GM19238 (cell line): ENCODE data around the gene TAL1.
A peak's percentile ranks its signal among the peaks of the same experiment; 100 is the strongest.
"Not testable (repeated sequence)": the region's sequence is repeated elsewhere in the genome, so short reads cannot be mapped to it uniquely, and the experiment has no call there.

Experiments
- DNase-seq: peaks from one replicate; pipeline ENCODE4 v3.0.0; 2011; ENCODE audit warnings: low spot score; ENCODE audit not compliant: insufficient read length

The TAL1 gene

DNA sequence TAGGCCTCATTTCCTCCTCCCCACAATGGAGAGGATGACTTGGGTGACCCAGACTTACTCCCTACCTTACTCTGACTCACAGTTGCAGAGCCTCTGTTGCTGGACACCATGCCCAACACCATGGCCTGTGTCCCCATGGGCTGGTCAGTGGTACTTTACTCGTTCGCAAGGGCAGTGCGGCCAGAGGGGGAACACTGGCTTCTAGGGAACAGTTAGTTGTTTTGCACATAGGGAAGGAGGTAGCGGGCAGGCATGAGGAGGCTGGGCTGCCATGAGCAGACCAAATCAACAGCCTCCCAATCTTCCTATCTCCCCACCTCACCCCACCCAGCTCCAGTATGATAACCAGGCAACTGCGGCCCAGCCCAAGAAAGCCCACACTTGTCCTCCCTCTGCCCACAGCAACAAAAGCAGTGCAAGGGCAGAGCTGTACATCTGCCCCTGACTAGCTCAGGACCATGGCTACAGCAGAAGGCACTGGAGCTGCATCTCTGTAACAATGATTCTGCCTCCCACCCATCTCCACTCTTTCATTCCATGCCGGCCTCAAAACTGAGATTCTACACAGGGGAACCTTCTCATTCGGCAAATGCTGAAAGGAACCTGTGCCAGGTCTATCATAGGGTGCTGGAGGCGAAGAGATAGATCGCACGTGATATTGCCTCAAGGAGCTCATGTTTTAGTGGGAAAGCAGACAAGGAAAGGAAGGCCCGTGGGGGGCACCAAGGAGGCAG lies 18.6 kb downstream of the TAL1 start:
- no peak for DNase-seq

DNA sequence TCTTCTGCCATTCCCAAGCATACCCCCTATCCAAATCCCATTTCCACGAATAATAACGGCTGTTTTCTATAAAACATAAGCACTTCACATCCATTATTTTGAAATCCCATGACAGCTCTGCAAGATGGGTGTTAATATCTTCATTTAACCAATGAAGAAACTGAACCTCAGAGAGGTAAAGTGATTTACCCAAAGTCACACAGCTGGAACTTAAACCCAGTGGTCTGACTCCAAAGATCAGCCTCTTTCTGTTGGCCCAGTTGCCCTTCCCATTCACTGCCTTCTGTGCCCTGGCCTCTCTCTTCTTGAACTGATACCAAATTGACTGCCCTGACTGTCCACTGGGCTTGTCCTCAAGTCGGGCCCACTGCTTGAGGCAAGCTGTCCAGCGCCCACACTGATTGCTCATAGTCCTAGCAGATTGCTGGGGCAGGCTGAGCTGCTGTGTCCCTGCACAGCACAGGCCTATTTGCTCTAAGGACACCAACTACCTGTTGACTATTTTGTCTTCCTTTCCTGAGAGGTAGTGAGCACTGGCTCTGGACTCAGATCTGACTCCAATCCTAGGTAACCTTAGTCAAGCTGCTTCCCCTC lies 19.3 kb downstream of the TAL1 start:
- DNase-seq = no peak

DNA sequence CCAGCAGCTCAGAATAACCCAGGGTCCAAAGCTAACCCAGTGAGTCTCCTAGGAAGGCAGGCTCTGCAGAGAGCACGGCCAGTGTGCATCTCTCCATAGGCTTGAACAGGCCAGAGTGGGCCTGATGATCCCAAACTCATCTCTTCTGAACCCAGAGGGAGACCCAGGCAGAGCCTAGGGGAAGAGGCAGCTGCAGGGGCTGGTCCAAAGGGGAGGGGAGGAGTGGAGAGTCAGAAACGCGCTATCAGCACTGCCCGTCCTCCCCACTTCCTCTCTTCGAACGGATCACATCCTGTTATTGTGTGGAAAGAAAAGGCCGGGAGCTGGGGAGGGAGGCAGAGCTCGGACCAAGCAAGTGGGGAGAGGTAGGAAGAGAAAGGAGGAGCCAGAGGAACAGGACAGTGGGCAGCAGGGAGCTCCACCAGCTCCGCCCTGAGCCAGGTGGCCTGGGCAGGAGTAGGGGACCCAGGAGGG lies 20.2 kb downstream of the TAL1 start:
- no peak for DNase-seq

DNA sequence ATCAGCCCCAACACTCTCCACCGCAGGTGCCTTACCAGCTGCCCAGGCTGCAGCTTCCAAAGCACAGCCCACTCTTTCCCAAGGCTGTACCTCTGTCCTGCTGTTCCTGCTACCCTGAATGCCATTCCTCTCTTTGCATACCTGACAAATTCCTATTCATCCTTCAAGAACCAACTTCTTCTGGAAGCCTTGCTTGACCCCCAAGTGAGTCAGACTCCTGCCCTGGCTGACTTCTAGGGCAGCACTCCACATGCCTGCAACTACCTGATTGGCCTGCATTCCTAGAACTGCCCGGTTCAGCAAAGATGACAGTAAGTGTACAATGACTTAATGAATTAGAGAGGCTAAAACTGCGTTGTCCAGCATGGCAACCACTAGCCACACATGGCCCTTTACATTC lies 21.4 kb downstream of the TAL1 start:
- no peak for DNase-seq

DNA sequence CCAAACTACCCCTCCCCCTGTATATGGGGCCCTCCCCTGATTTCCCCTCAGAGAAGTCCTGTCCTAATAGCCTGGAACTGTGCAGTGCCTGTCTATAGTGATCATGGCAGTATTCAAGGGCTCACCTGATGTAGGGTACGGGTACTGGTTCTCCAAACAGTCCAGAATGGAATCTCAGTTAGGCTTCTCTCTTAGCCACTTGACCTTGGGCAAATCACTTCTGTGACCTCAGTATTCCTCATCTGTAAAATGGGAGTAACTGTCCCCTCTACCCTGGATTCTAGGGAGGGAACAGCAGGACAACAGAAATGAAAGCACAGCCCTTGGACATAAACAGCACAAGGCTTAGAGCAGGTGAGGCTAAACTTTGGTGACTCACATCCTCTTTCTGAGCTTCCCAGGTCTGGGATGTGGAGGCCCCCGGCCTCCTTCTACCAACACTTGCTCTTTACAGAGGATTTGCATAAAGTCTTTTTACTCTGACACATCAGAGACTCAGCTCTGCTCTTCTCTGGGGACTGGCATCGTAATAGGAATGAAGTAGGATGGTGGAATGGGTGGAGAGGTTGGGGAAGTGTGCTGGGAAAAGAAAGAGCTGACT lies 22.2 kb downstream of the TAL1 start:
- no peak for DNase-seq

DNA sequence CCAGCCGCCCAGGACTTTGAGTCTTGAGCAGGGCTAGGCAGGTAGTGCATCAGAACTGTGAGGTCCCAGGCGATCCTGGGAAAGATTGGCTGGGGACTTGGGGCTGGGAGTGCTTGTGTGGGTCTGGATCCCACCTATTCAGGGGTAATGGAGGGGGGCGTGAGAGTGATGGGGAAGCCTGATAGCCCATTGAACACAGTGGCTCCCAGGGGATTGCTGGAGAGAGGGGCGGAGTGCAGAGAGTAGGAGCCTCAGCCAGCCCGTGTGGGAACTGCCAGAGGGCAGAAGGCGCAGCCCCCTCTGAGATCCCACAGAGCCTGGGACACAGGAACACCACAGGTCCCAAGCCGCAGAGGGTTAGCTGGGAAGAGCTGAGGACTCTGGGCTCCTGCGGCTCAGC lies 22.9 kb downstream of the TAL1 start:
- DNase-seq = no peak

DNA sequence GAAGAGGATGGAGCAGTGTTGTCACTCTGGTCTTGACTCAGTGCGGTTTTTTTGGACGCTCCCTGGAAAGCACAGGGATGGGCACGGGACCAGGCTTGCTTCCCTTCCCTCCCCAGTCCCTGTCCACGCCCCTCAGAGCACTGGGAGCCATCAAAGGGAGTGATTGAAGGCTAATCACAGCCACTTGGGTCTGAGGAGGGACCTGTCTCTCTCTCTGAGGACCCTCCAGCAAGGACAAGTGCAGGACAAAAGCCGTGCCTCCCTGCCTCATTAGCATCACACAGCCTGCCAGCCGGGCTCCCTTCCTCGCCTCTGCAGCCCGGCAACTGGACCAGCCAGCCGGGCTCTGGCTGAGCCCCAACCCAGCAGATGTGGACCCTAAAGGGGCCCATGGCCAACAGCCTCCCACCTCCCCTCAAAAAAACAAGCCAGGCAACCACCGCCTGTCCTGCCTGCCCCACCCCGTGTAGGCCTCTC lies 23.6 kb downstream of the TAL1 start:
- DNase-seq = no peak

DNA sequence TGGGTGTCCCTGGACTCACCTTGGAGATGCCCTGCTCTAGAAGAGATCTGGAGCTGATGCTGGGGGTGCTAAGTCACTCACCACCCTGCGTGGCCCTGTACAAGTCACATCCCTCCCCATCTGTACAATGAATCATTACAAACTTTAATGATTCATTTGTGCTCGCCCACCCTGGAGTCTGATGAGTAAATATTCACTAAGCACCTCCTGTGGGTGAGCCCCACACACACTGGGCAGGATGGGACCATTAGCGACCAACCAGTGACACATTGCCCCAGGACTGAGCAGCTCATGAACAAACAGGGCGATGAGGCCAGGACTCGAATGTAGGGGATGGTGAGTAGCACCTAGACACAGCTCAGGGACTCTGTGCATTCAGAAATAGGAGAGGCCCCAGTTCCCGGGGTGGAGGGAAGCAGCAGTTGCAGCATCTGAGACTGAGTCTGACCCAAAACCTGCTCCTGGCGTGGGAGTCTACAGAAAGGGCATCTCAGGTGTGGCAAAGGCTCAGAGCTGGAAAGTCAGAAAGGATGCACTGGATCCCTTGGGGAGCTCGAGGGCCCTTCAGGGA lies 24.1 kb downstream of the TAL1 start:
- no peak for DNase-seq

DNA sequence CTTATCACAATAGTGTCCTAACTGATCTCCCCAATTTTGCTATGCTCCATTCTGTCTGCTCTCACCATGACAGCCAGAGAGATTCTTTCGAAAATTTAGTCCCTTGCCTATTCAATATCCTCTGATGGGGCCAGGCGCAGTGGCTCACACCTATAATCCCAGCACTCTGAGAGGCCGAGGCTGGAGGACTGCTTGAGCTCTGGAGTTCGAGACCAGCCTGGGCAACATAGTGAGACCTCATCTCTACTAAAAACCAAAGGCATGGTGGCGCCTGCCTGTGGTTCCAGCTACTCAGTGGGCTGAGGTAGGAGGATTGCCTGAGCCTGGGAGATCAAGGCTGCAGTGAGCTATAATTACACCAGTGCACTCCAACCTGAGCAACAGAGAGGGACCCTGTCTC lies 26.1 kb downstream of the TAL1 start:
- no peak for DNase-seq

DNA sequence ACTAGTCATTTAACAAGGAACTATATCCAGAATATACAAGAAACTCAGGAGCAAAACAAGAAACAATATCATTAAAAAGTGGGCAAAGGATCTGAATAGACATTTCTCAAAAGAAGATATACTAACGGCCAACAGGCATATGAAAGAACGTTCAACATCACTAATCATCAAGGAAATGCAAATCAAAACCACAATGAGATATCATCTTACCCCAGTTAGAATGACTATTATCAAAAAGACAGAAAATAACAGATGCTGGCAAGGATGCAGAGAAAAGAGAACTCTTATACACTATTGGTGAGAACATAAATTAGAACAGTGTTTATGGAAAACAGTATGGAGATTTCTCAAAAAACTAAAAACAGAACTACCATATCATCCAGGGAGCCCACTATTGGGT lies 28.5 kb downstream of the TAL1 start:
- DNase-seq = not testable (repeated sequence)

DNA sequence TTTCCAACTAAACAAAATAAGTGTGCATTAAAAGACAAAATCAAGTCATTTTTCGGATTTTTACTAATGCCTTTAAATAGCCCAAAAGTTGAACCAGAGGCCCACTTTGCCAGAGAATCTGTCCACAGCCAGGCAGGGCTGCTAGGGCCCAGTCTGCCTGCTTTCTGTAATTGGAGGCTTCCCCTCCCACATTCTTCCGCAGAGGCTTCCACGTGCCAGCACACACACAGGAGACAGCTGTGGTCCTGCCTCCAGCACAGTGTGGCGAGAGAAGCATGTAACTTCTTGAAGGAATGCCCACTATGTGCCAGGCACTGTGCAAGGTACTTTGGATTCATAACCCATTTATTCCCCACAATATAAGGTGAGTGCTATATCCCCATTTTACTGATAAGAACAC lies 30.8 kb downstream of the TAL1 start:
- DNase-seq = no peak

DNA sequence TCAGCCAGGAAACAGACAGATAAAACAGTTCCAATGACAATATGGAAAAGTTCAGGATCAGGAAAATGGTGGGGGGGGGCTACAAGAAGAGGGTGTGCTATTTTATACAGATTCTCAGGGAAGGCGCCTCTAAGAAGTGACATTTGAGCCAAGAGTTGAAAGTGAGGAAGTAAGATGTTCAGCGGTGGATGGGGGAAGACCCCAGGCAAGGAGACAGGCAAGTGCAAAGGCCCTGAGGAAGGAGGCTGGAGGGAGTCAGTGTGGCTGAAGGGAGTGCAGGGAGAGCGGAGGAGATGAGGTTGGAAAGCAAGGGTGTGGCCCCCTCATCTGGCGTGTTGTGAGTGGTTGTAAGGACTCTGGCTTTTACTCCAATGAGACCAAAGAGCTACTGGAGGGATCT lies 33.8 kb downstream of the TAL1 start:
- DNase-seq = no peak

DNA sequence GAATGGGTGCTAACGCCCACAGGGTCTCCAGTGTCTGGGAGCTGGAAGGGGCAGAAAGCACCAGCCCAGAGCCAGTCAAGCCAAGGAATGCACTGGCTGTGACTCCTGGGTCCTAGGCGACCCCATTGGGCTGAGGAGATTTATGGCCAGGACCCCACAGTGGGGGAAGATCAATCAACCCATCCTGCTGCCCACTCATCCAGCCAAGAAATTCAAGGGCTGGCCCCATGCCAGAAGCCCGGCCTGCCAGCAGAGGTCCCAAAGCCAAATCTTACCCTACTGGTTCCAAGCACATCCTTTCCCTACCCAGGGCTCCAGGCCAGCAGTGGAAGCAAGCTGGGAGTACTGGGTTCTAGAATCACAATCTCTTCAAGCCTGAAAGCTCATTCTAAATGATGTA lies 35.4 kb downstream of the TAL1 start:
- DNase-seq = no peak

DNA sequence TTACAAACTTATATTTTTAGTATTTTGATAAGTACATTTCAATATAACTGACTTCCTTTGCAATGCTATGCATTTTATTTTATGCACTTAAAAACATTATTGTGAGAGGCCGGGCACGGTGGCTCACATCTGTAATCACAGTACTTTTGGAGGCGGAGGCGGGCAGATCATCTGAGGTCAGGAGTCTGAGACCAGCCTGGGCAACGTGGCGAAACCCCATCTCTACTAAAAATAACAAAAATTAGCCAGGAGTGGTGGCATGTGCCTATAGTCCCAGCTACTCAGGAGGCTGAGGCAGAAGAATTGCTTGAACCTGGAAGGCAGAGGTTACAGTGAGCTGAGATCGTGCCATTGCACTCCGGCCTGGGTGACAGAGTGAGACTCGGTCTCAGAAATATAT lies 36.0 kb downstream of the TAL1 start:
- not testable (repeated sequence) for DNase-seq

DNA sequence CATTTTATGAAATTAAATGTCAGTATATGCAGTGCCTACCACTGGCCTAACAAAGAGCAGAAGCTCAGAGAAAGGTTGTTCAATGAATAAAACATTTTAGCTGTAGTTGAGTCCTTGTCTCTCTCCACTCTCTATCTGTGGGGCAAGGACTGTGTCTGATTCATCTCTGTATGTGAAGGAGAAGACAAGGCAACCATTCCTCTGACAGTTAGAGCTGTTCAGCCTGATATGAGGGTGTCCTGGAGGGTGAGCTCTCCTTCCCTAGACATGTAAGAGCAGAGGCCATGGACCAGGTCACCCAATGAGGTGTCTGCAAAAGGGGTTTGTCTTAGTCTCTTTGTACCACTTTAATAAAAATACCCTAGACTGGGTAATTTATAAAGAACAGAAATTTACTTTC lies 37.7 kb downstream of the TAL1 start:
- DNase-seq = no peak

DNA sequence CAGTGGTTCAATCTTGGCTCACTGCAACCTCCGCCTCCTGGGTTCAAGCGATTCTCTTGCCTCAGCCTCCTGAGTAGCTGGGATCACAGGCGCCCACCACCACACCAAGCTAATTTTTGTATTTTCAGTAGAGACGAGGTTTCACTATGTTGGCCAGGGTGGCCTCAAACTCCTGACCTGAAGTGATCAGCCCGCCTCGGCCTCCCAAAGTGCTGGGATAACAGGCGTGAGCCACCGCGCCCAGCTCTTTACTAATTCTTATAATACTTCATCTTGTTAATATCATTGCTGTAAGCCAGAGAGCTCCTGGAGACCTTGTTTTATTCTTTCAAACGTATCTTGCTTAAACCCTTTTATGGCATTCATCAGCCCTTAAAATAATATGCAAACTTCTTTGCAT lies 38.5 kb downstream of the TAL1 start:
- DNase-seq = not testable (repeated sequence)

DNA sequence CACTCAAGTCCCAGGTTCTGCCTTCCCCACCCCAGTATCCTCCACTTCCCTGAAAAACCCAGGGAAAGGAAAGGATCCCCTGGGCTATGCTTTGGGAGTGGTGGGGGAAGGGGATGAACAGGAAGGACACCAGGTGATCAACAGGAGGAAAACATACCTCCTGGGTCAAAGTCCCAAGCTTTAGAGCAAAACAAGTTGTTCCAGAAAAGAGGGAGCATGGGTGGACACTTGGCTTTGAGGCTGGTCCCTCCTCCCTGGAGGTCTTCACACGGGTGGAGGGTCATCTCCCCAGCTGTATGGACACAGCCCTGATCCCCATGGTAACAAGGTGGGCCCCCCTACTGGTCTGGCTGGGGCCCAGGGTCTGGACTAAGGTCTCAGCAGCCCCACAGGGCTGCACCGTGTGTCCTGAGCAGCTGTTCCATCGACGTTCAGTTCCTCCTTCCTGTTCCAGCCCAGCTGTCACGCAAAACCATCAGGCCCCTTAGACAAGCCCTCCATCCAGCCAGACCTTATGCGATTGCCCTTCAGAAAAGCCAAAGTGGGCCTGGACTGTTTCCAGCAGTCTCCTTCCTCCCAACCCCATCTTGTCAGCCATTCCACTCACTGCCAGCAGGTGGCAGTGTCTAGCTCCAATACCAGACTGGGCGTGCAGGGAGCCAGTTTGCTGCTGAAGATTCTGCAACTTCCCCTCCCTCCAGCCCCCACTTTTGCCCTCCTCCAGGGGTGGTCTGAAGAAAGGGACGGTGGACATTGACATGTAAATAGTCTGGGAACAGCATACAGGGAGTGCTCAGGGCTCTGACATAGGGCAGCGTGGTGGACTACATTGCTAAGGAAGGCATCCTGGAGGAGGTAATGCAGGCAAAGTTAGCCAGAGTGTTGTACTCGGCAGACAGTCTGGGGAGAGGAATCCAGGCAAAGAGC lies 39.3 kb downstream of the TAL1 start:
- peak; percentile 62 for DNase-seq

DNA sequence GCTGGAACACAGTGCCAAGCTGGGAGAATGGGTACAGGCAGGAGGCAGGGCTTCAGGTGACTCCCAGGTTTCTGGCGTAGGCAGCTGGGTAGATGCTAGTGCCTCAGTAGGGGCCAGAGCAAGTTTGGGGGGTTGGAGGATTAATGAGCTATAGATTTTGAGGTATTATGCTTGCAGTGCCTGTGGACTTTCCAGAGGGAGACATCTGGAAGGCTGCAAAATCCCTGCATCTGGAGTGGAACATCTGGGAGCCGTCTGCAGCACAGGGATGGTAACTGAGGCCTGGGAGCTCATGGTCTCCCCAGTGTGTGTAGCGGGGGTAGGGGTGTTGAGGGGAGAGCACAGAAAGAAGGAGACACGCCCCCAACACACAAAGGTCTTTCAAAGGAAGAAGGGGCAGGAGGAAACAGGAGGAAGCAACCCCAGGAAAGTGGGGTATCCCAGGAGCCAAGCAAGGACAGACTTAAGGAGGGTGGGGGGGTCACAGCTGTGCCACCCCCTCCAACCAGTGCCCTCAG lies 40.0 kb downstream of the TAL1 start:
- DNase-seq = no peak

DNA sequence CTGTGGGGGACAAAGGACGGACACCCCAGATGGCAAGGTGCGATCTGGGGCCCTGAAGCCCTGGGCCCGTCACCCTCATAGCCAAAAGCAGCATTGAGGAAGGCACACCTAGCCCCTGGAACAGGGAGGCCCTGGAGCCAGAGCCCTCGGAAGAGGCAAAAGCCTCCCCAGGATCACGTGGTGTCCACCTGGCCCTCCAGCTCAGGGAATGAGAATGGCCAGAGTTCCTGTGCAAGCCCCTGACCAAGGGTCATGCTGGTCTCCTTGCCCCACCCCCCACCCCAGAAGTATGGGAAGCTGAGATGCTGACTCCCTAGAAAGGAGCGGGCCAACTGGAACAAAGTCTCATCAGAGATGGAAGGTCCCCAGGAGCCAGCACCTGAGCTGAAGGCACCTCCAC lies 41.2 kb downstream of the TAL1 start:
- no peak for DNase-seq

DNA sequence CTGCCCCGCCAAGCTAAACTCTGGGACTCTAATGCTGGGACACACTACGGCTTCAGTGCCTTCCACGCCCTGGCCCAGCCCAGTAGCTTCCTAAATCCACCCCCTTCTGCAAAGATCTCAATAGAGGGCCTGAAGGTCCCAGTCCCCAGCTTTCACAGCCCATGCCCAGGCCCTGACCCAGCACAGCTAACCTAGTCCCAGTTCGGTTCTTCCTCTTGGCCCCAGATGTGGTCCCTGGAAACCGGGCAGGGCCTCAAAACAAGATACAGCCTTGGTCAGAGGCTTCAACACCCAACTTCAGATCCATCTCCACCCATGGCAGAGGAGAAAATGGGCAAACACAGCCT lies 41.5 kb downstream of the TAL1 start:
- no peak for DNase-seq

DNA sequence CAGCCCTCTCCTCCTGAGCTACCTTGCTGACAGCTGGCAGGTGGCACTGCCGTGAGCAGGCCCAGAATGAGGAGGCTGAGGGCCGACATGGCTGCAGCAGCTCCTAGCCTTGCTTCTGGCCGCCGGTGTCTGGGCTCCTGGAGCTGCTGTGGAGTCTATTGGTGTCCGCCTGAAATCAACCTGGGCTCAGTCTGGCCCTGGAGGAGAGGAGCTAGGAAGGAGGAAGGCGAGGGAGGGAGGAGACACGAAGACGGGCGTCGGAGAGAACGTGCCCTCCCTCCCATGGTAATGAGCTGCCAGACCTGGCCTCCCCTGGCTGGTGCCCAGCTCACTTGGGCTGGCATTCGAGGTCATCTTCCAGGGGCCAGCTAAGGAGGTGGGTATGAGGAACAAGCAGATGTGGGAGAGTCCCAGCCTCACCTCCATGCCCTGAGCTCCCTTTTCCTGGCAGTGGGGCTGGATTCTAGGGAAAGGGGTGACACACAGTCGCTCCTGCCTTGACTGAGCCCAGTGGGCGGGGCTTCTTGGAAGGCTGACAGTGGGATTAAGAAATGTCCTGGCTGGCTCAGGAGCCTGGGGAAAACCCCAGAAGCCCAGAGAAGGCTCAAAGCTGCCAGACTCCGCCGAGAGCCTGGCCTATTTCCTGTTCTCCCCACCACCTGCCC lies 42.0 kb downstream of the TAL1 start, which contains the start of gene PDZK1IP1:
Gene PDZK1IP1, minus strand, starts transcription at position 193 of the 665 bp plus-strand sequence. Its CDS starts 104 bp downstream, at position 89.
- no peak for DNase-seq
